Suppressor macrophage treated with lipopolysaccharide for 4 hours (primary cell): ENCODE data around the gene PPDPF.
"Not testable (repeated sequence)": the region's sequence is repeated elsewhere in the genome, so short reads cannot be mapped to it uniquely, and the experiment has no call there.

ENCODE experiments used
- DNase-seq: peaks from one replicate; pipeline ENCODE4 v3.0.0-alpha.2; 2020

The PPDPF gene

DNA sequence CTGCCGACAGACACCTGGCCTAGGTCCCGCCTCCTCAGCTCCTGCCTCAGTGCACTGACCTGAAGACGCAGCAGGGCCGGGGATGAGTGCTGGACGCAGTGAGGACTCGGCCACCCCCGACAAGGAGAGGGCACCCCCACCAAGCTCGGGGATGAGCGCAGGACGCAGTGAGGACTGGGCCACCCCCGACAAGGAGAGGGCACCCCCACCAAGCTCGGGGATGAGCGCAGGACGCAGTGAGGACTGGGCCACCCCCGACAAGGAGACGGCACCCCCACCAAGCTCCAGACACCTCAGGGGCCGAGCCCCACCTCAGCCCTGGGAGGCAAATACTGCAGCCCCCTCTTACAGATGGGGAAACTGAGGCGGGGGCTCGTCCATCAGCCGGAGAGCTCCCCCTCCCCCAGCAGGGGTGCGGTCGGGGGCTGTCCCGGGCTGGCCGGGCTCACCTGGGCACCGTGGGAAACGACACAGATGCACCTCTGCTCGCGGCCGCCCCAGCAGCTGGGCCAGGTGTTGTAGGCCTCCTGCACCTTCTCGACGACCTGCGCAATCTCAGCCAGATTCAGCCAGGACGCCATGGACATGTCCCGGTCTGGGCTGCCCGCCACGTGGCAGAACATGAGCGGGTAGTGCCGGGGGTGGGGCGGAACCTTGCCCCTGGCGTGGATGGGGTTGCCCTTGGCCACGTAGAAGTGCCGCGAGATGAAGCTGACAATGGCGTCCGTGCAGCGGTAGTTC, 46.0 kb downstream of the PPDPF start:
- no peak for DNase-seq

DNA sequence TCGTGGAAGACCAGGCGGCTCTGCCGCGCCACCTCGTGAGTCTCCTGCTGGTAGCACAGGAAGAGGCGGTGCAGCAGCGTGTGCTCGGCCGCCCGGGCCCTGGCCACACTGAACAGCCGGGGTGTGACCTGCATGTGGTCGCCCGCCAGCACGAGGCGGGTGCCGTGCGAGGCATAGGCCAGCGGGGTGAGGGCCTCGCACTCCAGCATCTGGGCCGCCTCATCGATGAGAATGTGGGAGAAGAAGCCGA, 46.5 kb downstream of the PPDPF start:
- no peak for DNase-seq

DNA sequence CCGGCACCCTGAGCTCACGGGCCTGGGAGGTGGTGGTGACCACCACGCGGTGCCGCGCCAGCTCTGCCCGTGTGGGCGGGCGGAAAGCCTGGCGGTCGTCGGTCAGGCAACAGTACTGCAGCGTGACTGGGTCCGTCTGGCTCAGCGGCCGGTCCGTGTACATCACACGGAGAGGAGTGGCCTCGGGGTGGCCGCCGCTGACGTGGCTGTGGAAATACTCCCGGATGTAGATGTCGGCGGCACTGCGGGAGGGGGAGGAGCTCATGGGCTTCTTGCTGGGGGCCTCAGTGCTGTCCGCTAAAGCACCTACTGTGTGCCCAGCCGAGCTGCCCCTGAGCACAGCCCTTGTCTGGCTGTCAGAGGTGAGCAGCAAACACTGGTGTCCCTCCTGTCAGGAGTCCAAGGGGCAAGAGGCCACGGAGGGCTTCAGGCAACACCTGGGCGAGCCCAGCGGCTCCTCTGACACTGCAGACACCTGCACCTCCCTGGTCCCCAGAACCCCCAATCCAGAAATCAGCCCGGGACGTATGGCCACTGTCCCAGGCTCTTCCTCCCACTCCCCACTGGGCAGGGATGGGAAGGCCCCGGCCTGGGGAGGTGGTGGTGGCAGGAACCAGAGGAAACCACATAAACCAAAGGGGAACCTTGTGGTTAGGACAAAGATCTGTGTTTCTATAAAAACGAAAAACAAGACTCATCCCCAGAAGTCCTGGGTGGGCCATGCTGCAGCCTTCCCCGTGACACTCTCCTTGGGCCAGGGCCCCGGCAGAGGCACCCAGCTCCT, 47.0 kb downstream of the PPDPF start:
- DNase-seq, result peak; percentile 88

DNA sequence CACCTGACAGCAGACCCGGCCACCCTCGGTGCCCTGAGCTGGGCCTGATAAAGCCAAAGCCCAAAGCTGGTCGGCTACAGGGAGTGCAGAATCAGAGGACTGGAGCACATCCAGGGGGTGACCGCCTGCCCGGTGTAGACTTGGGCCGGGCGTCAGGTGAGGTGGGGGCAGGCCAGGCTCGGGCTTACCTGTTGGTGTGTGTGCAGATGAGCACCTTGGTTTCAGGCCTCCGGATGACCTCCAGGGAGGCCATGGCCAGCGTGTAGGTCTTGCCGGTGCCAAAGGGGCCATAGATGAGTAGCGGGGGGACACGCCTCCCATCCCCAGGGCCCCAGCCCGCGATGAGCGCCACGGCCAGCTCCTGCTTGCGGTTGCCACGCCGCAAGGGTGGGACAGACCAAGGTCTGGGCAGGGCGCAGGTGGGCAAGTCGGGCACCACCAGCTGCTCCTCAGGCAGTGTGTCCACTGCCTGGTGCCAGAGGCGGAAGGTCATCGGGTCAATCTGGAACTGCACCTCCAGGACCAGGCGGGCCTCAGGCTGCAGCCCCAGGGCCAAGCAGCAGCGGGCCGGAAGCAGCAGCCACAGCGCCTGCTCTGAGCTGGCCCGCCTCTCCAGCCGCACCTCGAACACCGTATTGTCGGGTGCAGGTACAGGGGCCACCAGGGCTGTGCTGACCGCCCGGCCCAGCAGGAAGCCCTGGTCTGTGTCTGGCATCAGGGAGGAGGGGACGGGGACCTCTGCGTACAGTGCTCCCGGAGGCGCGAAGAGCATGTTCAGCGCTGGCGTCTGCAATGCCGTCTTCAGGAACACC, 47.8 kb downstream of the PPDPF start:
- no peak for DNase-seq

DNA sequence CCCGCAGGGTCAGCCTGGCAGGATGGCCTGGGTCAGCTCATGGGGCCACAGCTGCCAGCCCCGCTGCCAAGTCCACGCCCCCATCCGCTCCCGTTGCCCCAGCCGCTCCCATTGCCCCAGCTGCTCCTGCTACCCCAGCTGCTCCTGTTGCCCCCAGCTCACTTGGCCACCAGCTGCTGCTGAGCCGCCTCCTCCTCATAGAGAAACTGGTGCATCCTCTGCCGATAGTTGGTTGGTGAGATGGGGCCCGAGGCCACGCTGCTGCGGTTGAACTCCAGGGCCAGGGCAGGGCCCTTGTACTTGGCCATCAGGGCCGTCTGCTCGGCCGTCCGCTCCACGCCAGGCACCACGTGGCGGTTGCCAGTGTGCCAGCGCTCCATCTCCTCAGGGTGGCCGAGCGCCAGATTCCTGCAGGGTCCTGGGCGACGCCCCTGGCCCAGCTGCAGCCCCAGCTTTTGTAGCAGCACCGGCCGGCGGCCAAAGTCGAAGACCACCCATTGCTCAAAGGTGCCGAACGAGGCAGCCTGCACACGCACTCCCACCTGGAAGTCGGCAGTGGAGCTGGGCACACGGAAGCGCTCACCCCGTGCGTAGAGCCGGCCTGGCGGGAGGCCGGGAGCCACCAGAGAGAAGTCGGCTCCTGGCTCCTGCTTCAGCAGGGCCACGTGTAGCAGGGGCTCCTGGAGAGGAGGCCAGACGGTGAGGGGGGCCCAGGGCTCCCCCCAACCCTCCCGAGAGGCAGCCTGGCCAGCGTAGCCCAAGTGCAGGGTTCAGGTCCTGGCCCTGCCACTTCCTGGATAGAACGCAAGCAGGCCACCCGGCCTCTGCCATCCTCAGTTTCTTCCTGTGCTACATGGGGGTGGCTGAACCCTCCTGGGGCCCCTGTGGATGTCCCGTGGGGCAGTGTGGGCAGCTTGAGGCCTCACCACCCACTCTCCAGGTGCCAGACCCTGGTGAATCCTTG, 48.7 kb downstream of the PPDPF start:
- DNase-seq, result no peak

DNA sequence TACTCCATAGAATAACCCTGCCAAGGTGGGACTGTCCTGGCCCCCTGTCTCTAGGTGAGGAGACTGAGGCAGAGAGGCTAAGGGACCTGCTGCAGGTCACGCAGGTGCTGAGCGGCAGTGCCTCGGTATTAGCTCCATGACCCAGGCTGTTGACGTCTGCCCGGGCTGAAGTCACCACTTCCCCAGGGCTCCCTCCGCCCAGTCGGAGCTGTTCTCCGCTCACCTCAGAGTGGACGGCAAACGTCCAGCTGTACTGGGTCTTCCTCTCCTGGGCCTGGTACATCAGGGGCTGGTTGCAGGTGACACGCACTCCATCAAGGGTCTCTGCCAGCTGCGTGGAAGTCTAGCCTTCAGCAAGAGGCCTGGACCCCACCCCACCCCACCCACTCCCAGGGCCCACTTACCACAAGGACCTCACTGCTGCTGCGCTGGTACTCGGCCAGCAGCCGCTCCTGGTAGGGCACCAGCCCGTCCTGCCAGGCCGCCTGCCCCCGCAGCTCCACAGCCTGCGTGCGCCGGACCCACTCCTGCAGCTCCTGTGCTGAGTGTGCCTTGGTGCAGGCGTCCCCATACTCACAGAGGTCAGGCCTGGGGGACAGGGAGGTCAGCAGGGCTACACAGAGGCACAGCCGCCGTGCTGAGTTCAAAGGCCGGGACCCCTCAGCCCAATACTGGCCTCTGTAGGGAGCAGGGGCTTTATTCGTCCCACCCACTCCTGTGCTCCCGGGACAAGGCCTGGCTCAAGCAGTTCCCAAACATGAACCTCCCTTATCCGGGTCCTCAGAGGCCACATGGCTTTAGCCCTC, 49.9 kb downstream of the PPDPF start:
- no peak for DNase-seq

DNA sequence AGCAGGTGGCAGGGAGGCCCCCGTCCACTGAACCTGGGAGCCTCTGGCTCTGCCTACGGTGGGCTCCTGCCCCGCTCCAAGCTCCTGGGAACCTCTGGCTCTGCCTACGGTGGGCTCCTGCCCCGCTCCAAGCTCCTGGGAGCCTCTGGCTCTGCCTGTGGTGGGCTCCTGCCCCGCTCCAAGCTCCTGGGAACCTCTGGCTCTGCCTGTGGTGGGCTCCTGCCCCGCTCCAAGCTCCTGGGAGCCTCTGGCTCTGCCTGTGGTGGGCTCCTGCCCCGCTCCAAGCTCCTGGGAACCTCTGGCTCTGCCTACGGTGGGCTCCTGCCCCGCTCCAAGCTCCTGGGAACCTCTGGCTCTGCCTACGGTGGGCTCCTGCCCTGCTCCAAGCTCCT, 50.5 kb downstream of the PPDPF start:
- DNase-seq, result not testable (repeated sequence)
